DOHH2 (cell line): Measurements from ENCODE around the gene SLC22A14.

Source experiments
- H3F3A ChIP-seq: fragments of 200-600 bp; sonication (generic), shearing (Covaris generic); 2 replicates; pipeline ENCODE4 v1.6.0; 2016; ENCODE audit warnings: antibody characterized with exemption, mild to moderate bottlenecking; ENCODE audit not compliant: control insufficient read depth, insufficient read depth
- H3K27ac ChIP-seq: fragments of 200-600 bp; sonication (generic); 2 replicates; pipeline ENCODE4 v1.5.1; 2014; ENCODE audit warnings: low read depth, mild to moderate bottlenecking, low read length, moderate library complexity
- H3K27me3 ChIP-seq: fragments of 200-600 bp; sonication (generic); 2 replicates; pipeline ENCODE4 v1.6.1; 2014; ENCODE audit warnings: mild to moderate bottlenecking, low read length, mixed read lengths; ENCODE audit not compliant: control insufficient read depth
- H3K36me3 ChIP-seq: fragments of 200-600 bp; sonication (generic); 2 replicates; pipeline ENCODE4 v1.6.1; 2014; ENCODE audit warnings: mild to moderate bottlenecking, low read length, moderate library complexity, mixed read lengths; ENCODE audit not compliant: control insufficient read depth
- H3K4me1 ChIP-seq: fragments of 200-600 bp; sonication (generic); 2 replicates; pipeline ENCODE4 v1.6.1; 2014; ENCODE audit warnings: mild to moderate bottlenecking, low read length, mixed read lengths; ENCODE audit not compliant: control insufficient read depth
- H3K4me2 ChIP-seq: fragments of 200-600 bp; sonication (generic); 2 replicates; pipeline ENCODE4 v1.6.0; 2014; ENCODE audit warnings: mild to moderate bottlenecking, low read length, moderate library complexity
- H3K4me3 ChIP-seq: fragments of 200-600 bp; sonication (generic); 2 replicates; pipeline ENCODE4 v1.5.1; 2014; ENCODE audit warnings: mild to moderate bottlenecking, low read length, mixed read lengths
- H3K79me2 ChIP-seq: fragments of 200-600 bp; sonication (generic); 2 replicates; pipeline ENCODE4 v1.6.1; 2014; ENCODE audit warnings: mild to moderate bottlenecking, low read length, mixed read lengths; ENCODE audit not compliant: control insufficient read depth
- H3K9me2 ChIP-seq: fragments of 200-600 bp; sonication (generic); replicated peaks from 2 replicates; pipeline ENCODE4 v1.6.1; 2014; ENCODE audit warnings: mild to moderate bottlenecking, low read length, mixed read lengths; ENCODE audit not compliant: control insufficient read depth
- H3K9me3 ChIP-seq: fragments of 200-600 bp; sonication (generic); 2 replicates; pipeline ENCODE4 v1.6.1; 2014; ENCODE audit warnings: antibody characterized with exemption, low read length, mixed read lengths; ENCODE audit not compliant: control insufficient read depth, insufficient read depth
- H4K20me1 ChIP-seq: fragments of 200-600 bp; sonication (generic); 2 replicates; pipeline ENCODE4 v1.6.0; 2014; ENCODE audit warnings: low read depth, mild to moderate bottlenecking, antibody characterized with exemption, low read length, moderate library complexity; ENCODE audit not compliant: control insufficient read depth, insufficient read depth
- EZH2phosphoT487 ChIP-seq: fragments of 200-600 bp; sonication (generic); IDR thresholded peaks from 2 replicates; pipeline ENCODE4 v1.6.1; 2017; ENCODE audit warnings: borderline replicate concordance, mild to moderate bottlenecking, antibody characterized with exemption, low read length, moderate library complexity, mixed read lengths
- TF ChIP-seq, protein P1 (sequence below): fragments of 200-600 bp; sonication (generic); IDR thresholded peaks from one replicate; pipeline ENCODE4 v1.5.1; 2014; ENCODE audit warnings: antibody characterized with exemption, mild to moderate bottlenecking, low read depth, low read length; ENCODE audit not compliant: poor library complexity, severe bottlenecking

The SLC22A14 gene

DNA sequence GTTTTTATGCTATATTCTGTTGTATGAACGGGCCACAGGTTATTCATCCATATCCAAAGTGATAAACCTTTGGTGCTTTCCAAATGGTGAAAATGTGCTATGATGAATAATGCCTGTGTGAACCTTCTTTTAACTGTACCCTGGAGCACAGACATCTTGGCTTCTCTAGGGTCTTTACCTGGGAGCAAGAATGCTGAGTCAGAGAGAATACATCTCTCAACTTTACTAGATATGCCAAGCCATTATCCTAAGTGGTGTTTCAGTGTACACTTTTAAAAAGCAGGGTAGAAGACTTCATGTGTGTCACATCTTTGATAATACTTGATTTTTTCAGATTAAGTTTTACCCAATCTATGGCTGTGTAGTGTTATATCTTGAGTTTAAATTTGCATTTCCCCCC is 41.0 kb downstream of the SLC22A14 start:
- Histone ChIP-seq H3F3A (no peaks in the 10 kb centered on the region), H3K27me3 (0 out of 2 replicates have a peak, but pooled peaks cover 2% of the 10 kb centered on the region), H3K4me3 (no peak overlapping the region), H3K9me3 (no peaks in the 10 kb centered on the region), H3K4me1 (no peaks in the 10 kb centered on the region), H3K9me2 (no peaks in the 10 kb centered on the region), H3K27ac (no peak overlapping the region), H3K36me3 (no peaks in the 10 kb centered on the region), H3K79me2 (no peaks in the 10 kb centered on the region), H4K20me1 (no peaks in the 10 kb centered on the region), H3K4me2 (no peak overlapping the region)
- TF ChIP-seq EZH2phosphoT487: no peak
- TF ChIP-seq, protein P1, sequence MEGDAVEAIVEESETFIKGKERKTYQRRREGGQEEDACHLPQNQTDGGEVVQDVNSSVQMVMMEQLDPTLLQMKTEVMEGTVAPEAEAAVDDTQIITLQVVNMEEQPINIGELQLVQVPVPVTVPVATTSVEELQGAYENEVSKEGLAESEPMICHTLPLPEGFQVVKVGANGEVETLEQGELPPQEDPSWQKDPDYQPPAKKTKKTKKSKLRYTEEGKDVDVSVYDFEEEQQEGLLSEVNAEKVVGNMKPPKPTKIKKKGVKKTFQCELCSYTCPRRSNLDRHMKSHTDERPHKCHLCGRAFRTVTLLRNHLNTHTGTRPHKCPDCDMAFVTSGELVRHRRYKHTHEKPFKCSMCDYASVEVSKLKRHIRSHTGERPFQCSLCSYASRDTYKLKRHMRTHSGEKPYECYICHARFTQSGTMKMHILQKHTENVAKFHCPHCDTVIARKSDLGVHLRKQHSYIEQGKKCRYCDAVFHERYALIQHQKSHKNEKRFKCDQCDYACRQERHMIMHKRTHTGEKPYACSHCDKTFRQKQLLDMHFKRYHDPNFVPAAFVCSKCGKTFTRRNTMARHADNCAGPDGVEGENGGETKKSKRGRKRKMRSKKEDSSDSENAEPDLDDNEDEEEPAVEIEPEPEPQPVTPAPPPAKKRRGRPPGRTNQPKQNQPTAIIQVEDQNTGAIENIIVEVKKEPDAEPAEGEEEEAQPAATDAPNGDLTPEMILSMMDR: no peak

DNA sequence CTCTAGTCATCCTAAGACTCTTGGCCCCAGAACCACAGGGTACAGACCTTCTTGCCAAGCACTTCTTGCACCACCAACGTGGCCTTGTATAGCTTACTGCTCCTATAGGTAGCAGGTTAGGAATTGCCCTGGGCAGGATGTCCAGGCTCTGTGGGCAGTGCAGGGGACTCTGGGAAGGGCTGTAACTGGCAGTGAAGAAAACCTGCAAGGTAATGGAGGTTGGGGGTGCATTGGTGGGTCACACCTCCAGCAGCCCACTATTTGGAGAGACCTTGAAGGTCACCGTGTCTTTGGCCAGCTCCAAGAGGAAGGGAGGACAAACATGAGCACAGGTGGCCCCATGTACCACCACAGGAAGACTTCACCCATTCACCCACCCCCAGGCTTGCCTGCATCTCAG is 43.2 kb downstream of the SLC22A14 start:
- no peak for TF ChIP-seq EZH2phosphoT487
- TF ChIP-seq, protein P1: no peak
- H3K4me3 ChIP-seq: no peak overlapping the region
- no peaks in the 10 kb centered on the region for H3K9me2 ChIP-seq
- no peak overlapping the region for H3K27ac ChIP-seq
- no peaks in the 10 kb centered on the region for H3K79me2 ChIP-seq
- H3K36me3 ChIP-seq: no peaks in the 10 kb centered on the region
- H3K27me3 ChIP-seq: 0 out of 2 replicates have a peak, but pooled peaks cover 2% of the 10 kb centered on the region
- no peaks in the 10 kb centered on the region for H3K9me3 ChIP-seq
- H3K4me2 ChIP-seq: no peak overlapping the region
- no peaks in the 10 kb centered on the region for H3F3A ChIP-seq
- H3K4me1 ChIP-seq: no peaks in the 10 kb centered on the region
- H4K20me1 ChIP-seq: no peaks in the 10 kb centered on the region

DNA sequence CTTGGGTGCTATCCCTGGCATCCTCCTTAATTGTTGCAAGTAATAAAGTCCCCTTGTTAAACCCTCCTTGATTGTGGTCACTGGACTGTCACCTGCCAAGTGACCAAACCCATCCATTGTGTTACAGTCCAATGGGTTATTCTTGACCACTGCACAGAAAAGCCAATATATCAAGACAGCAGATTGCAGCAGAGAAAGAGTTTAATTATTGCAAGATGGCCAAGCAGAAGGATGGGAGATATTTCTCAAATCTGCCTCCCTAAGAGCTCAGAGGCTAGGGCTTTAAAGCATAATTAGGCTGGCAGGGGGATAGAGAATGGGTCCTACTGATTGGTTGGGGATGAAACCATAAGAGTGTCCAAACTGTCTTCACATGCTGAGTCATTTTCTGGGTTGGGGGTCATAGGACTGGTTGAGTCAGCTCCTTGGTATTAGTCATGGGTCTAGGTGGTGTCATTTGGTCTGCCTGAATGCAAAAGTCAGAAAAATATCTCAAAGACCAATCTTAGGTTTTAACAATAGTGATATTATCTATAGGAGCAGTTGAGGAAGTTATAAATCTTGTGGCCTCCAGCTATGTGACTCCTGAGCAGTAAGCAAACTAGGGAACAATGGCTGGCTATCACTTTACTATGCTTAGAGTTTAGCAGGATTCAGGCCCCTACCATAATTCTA is 45.4 kb downstream of the SLC22A14 start:
- no peaks in the 10 kb centered on the region for H3K79me2 ChIP-seq
- no peak overlapping the region for H3K27ac ChIP-seq
- no peaks in the 10 kb centered on the region for H3K36me3 ChIP-seq
- no peak overlapping the region for H3K4me2 ChIP-seq
- H3K4me3 ChIP-seq: no peak overlapping the region
- H3K9me2 ChIP-seq: no peaks in the 10 kb centered on the region
- no peaks in the 10 kb centered on the region for H3K4me1 ChIP-seq
- H3K9me3 ChIP-seq: no peaks in the 10 kb centered on the region
- TF ChIP-seq EZH2phosphoT487: no peak
- TF ChIP-seq, protein P1: no peak
- H3F3A ChIP-seq: no peaks in the 10 kb centered on the region
- no peaks in the 10 kb centered on the region for H4K20me1 ChIP-seq
- 0 out of 2 replicates have a peak, but pooled peaks cover 2% of the 10 kb centered on the region for H3K27me3 ChIP-seq
